OCI-LY3 (cell line): ENCODE data around the gene PLIN5.

ENCODE experiments used
- EZH2phosphoT487 ChIP-seq: fragments of 200-600 bp; shearing (Covaris generic); IDR thresholded peaks from 2 replicates; pipeline ENCODE4 v1.6.1; 2018; ENCODE audit warnings: antibody characterized with exemption, mixed run types, low read depth
- TF ChIP-seq, protein P1 (sequence below): fragments of 200-600, 300-600 bp; sonication (generic); IDR thresholded peaks from 2 replicates; pipeline ENCODE4 v1.5.1; 2014; ENCODE audit warnings: antibody characterized with exemption, low read length, low read depth

DNA sequence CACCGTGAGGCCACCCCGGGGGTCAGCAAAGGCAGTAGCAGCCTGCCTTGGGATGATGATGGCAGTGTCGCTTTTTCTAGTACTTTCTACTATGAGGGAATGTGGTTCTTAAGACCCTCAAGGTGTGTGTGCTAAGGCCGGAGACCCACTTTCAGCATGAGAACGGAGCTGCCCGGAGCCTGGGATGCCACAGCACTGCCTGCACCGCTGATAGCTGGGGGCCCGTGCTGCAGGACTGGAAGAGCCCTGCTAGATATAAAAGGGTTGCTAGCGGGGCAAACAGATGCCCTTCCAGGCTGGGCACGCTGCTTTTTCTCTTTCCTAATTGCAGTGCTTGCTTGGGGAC, 31.2 kb downstream of the PLIN5 start:
- TF ChIP-seq, protein P1, sequence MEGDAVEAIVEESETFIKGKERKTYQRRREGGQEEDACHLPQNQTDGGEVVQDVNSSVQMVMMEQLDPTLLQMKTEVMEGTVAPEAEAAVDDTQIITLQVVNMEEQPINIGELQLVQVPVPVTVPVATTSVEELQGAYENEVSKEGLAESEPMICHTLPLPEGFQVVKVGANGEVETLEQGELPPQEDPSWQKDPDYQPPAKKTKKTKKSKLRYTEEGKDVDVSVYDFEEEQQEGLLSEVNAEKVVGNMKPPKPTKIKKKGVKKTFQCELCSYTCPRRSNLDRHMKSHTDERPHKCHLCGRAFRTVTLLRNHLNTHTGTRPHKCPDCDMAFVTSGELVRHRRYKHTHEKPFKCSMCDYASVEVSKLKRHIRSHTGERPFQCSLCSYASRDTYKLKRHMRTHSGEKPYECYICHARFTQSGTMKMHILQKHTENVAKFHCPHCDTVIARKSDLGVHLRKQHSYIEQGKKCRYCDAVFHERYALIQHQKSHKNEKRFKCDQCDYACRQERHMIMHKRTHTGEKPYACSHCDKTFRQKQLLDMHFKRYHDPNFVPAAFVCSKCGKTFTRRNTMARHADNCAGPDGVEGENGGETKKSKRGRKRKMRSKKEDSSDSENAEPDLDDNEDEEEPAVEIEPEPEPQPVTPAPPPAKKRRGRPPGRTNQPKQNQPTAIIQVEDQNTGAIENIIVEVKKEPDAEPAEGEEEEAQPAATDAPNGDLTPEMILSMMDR, result no peak
- no peak for TF ChIP-seq EZH2phosphoT487
